SU-DHL-6 (cell line): ENCODE results near the gene SRD5A1.

Experiments
- H2AFZ ChIP-seq: fragments of 200-600 bp; sonication (generic); 2 replicates; pipeline ENCODE4 v1.6.1; 2014; ENCODE audit warnings: low read depth, mild to moderate bottlenecking, moderate library complexity, mixed read lengths, antibody characterized with exemption, low read length; ENCODE audit not compliant: severe bottlenecking
- H3F3A ChIP-seq: fragments of 200-600 bp; shearing (Covaris generic); 2 replicates; pipeline ENCODE4 v1.6.0; 2016; ENCODE audit warnings: antibody characterized with exemption, mild to moderate bottlenecking; ENCODE audit not compliant: insufficient read depth
- H3K27ac ChIP-seq: fragments of 200-600 bp; sonication (generic); 2 replicates; pipeline ENCODE4 v1.5.1; 2016; ENCODE audit warnings: low read depth, mild to moderate bottlenecking, low read length, moderate library complexity, mixed read lengths
- H3K27me3 ChIP-seq: fragments of 200-600 bp; sonication (generic), shearing (Covaris generic); 2 replicates; pipeline ENCODE4 v1.6.0; 2014; ENCODE audit warnings: mild to moderate bottlenecking, low read length
- H3K36me3 ChIP-seq: fragments of 200-600 bp; sonication (generic); 2 replicates; pipeline ENCODE4 v1.6.1; 2014; ENCODE audit warnings: mild to moderate bottlenecking, low read length, mixed read lengths
- H3K4me2 ChIP-seq: fragments of 300-600, 200-600 bp; shearing (Covaris generic), sonication (generic); 2 replicates; pipeline ENCODE4 v1.6.0; 2014; ENCODE audit warnings: low read length, low read depth, mild to moderate bottlenecking; ENCODE audit not compliant: poor library complexity, severe bottlenecking
- H3K4me3 ChIP-seq: fragments of 200-600 bp; sonication (generic); 2 replicates; pipeline ENCODE4 v1.5.1; 2014; ENCODE audit warnings: antibody characterized with exemption, low read length, mild to moderate bottlenecking, mixed read lengths; ENCODE audit not compliant: insufficient read depth, poor library complexity, severe bottlenecking
- H3K79me2 ChIP-seq: fragments of 200-600 bp; sonication (generic); 2 replicates; pipeline ENCODE4 v1.6.1; 2014; ENCODE audit warnings: mild to moderate bottlenecking, low read length, moderate library complexity; ENCODE audit not compliant: insufficient read depth
- H3K9ac ChIP-seq: fragments of 200-600 bp; sonication (generic); 2 replicates; pipeline ENCODE4 v1.7.0; 2014; ENCODE audit warnings: mild to moderate bottlenecking, low read length
- H3K9me2 ChIP-seq: fragments of 200-600 bp; sonication (generic); replicated peaks from 2 replicates; pipeline ENCODE4 v1.6.1; 2014; ENCODE audit warnings: low read length; ENCODE audit not compliant: insufficient read depth
- H3K9me3 ChIP-seq: fragments of 200-600 bp; sonication (generic); 2 replicates; pipeline ENCODE4 v1.6.1; 2014; ENCODE audit warnings: low read length, mixed read lengths; ENCODE audit not compliant: insufficient read depth
- H4K20me1 ChIP-seq: fragments of 200-600 bp; sonication (generic); 2 replicates; pipeline ENCODE4 v1.6.1; 2014; ENCODE audit warnings: low read depth, mild to moderate bottlenecking, antibody characterized with exemption, low read length, moderate library complexity, mixed read lengths
- CTCF ChIP-seq: fragments of 200-600 bp; sonication (generic); IDR thresholded peaks from one replicate; pipeline ENCODE4 v1.5.1; 2017; ENCODE audit warnings: antibody characterized with exemption, mild to moderate bottlenecking, low read length, moderate library complexity; ENCODE audit not compliant: insufficient read depth, poor library complexity, severe bottlenecking
- EZH2phosphoT487 ChIP-seq: fragments of 200-600 bp; sonication (generic), shearing (Covaris generic); conservative IDR thresholded peaks from 2 replicates; pipeline ENCODE4 v1.6.1; 2018; ENCODE audit warnings: mild to moderate bottlenecking, antibody characterized with exemption, low read length, moderate library complexity, mixed read lengths

Gene SRD5A1

DNA sequence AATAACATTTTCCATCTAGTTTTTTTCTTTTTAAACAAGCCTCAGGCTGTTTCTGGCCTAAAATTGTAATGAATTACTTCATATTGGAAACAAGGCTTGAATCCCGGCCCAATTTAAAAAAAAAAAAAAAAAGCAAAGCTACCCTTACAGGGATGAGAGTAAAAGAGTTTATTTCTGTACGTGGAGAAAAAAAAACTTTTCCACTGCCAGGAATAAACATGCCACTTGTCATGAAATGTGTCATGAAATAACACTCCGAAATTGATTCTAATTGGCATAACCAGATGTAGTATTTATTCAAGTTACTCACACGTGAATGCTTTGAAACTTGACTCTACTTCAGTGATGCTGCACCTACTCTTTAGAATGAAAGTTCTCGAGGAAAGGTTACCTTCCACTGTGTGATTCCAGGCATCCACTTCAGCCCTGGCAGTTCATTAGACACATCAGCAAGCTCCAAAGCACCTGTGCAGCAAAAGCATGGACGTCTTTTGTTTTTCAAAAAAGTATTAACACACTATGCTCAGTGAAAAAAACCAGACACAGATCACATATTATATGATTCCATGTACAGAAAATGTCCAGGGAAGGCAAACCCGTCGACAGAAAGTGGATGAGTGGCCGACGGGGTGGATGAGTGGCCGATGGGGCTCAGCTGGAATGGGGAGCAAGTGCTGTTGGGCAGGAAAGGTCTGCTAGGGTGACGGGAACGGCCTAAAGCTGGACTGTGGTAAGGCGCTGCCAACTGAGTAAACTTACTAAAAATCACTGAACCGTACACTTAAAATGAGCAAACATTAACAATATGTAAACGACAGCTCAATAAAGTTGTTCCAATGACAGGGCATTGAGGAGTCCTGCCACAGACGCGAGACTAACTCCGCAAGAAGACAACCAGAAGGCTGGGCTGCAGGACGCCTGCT, 21.6 kb upstream of the SRD5A1 start:
- Histone ChIP-seq H3K36me3 (peaks cover 54% of the 10 kb centered on the region), H4K20me1 (no peaks in the 10 kb centered on the region; the same call in 1 of the 2 replicates)

DNA sequence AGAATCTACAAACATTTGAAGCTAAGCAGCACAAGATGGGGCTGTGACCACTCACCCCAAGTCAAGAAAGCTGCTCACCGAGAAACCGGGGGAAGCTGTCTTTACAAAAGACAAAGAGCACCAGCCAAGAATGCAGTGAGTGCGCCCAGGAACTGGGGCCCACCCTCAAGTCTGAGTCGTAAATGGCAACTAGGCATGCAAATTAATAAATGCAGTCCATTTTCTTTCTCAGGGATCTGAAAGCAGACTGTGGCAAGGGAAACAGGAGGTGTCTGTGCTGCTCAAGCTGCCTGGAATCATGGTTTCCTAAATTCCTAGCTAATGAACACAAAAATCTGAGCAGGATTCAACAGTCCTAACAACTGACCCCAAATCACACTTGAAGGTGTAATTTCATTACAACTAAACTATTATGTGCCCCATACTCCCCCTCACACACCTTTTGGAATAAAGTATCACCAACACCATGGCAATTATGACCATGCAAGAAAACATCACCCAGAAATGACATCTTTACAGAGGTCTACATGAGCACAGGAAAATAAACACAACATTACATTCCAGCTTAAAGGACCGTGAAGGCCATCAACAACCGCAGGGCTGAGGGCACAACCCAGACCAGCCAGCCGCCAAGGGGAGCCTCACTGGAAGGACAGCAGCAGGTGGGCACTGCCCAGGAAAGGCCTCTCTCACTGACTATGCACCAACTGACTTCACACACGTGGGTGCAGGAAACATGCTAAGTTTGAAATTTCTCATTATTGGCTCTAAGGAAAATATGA, 18.0 kb upstream of the SRD5A1 start:
- Histone ChIP-seq H3K9ac (no peak overlapping the region), H2AFZ (no peak overlapping the region), H3K36me3 (peaks cover 60% of the 10 kb centered on the region), H3K4me2 (no peak overlapping the region), H3K9me2 (no peaks in the 10 kb centered on the region), H3K27me3 (no peaks in the 10 kb centered on the region), H3K27ac (no peak overlapping the region), H4K20me1 (peaks cover 4% of the 10 kb centered on the region; the same call in 1 of the 2 replicates), H3F3A (no peaks in the 10 kb centered on the region), H3K9me3 (no peaks in the 10 kb centered on the region), H3K79me2 (peaks cover 45% of the 10 kb centered on the region), H3K4me3 (no peak overlapping the region)
- TF ChIP-seq EZH2phosphoT487, result no peak
- no peak for TF ChIP-seq CTCF

More for the DNA sequence above, 21.6 kb upstream of the SRD5A1 start:
- TF ChIP-seq CTCF (no peak), EZH2phosphoT487 (no peak)
- Histone ChIP-seq H3K9me3 (no peaks in the 10 kb centered on the region), H3K9me2 (no peaks in the 10 kb centered on the region), H2AFZ (no peak overlapping the region), H3K4me3 (no peak overlapping the region), H3K79me2 (peaks cover 34% of the 10 kb centered on the region), H3K27me3 (no peaks in the 10 kb centered on the region), H3K27ac (no peak overlapping the region), H3K9ac (no peak overlapping the region), H3K4me2 (no peak overlapping the region), H3F3A (no peaks in the 10 kb centered on the region)

GRCh38 chr5:6616632-6617031, 16.6 kb upstream of the SRD5A1 start:
- TF ChIP-seq CTCF (no peak), EZH2phosphoT487 (no peak)
- no peak overlapping the region for H2AFZ ChIP-seq
- no peak overlapping the region for H3K9ac ChIP-seq
- H3K27ac ChIP-seq, result no peak overlapping the region
- H3K9me2 ChIP-seq, result no peaks in the 10 kb centered on the region
- no peaks in the 10 kb centered on the region for H3K27me3 ChIP-seq
- H3K79me2 ChIP-seq, result peaks cover 45% of the 10 kb centered on the region
- no peak overlapping the region for H3K4me2 ChIP-seq
- no peak overlapping the region for H3K4me3 ChIP-seq
- no peaks in the 10 kb centered on the region for H3F3A ChIP-seq
- peaks cover 4% of the 10 kb centered on the region; the same call in 1 of the 2 replicates for H4K20me1 ChIP-seq
- H3K36me3 ChIP-seq, result peaks cover 58% of the 10 kb centered on the region
- no peaks in the 10 kb centered on the region for H3K9me3 ChIP-seq
